ENCODE data around the gene TRAF3IP3. TPM values are rescaled to one million over a fixed set of nuclear protein-coding genes. Genes with fewer than 3 reads are reported as not detected.

Gene TRAF3IP3
- total and polyA plus RNA-seq, 2 of the 13 experiments (the other 11 are each of a cell fraction or from before 2014, with no cell fraction given) = not detected

DNA sequence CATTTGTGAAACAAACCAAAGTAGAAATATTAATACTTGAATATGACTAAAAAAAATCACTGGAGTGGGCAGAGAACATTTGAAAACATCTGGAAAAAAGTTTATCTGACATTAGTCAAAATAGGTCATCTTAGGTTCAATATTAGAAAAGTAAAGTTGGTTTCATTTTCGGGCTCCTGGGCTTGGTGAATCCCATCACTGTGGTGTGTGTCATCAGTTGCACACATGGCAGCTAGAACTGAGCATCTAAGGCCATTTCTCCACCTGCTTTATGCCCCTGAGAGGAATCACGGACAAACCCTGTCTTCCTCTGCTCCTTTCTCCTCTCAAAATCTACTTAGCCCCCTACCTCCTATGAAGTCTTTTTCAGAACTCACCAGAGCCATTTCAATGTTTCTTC is 45.8 kb upstream of the TRAF3IP3 start:
- in situ Hi-C loops (cut with HindIII; ENCODE audit: extremely low pct_ligation_motif_present, low pct_unique_long_range_greater_than_20kb) (loop anchor here (25.0 kb wide), 1 partner anchor 598 kb away; no protein-coding TSS in a partner anchor), intact Hi-C loops (cut with micrococcal nuclease; ENCODE audit: unreplicated experiment) (no loop called here)
- FAIRE-seq = no peak
- Histone ChIP-seq H4K20me1 (ENCODE audit: insufficient read depth, low read length) (no peaks in the 10 kb centered on the region), H3K36me3 (replicated peaks in 1 of 2; ENCODE audit: control insufficient read depth in 1 of 2, insufficient read depth in 2 of 2, low read length in 2 of 2) (no peaks in the 10 kb centered on the region), H3K27me3 (ENCODE audit: control insufficient read depth in 1 of 2, insufficient read depth in 2 of 2, low read length in 2 of 2) (no peaks in the 10 kb centered on the region), H3K4me3 (replicated peaks in 1 of 3; ENCODE audit: insufficient read depth in 1 of 3, low read depth in 2 of 3, low read length in 3 of 3) (no peak overlapping the region), H3K9ac (ENCODE audit: insufficient read depth, low read depth, low read length) (no peak overlapping the region), H3K4me2 (ENCODE audit: low read depth, low read length) (no peak overlapping the region), H3K79me2 (ENCODE audit: insufficient read depth, low read length) (no peaks in the 10 kb centered on the region), H3K27ac (ENCODE audit: extremely low read length, insufficient read depth, low read length) (no peak overlapping the region), H3K4me1 (ENCODE audit: insufficient read depth, low read length) (no peaks in the 10 kb centered on the region), H2AFZ (ENCODE audit: low read length) (no peak overlapping the region), H3K9me3 (ENCODE audit: low read length) (no peaks in the 10 kb centered on the region)
- ChIA-PET POLR2A (no interaction called here), CTCF (ENCODE audit: low intra/inter-chr PET ratio, low total read pairs) (no interaction called here)
- no TSS peak for BruUV-seq (replicated peaks)
- TF ChIP-seq TBX2 (CRISPR knock-in tag; IDR thresholded peaks at IDR 0.05; ENCODE audit: borderline replicate concordance) (no peak), NFYB (CRISPR knock-in tag; IDR thresholded peaks at IDR 0.05) (no peak), ZBTB2 (CRISPR knock-in tag; IDR thresholded peaks at IDR 0.05; ENCODE audit: low read depth) (no peak), SNAPC5 (CRISPR knock-in tag; IDR thresholded peaks at IDR 0.05; ENCODE audit: borderline replicate concordance) (no peak)
- DNase-seq (ENCODE audit: low spot score) = no peak
- ATAC-seq = no peak
- 0% methylated on average over 2 of the region's 2 CpGs for WGBS (ENCODE audit: low lambda C conversion rate)

DNA sequence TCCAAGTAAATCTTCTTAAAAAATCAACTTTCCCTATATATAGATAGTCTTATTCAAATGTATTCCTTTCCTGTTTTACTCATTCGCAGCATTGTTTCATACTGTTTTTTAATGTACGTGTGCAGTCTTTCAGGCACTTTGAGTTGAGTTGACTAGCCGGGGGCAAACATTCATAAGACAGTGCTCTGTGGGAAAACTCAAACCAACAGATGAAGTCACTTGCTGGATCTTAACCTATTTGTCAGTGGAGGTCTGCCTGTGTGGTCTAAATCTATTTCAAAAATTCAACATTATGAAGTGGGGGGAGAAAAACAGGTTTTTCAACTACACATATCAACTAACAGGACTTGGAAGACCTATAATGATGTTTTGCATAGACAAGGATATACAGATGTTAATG is 45.0 kb upstream of the TRAF3IP3 start:
- intact Hi-C loops (cut with micrococcal nuclease; ENCODE audit: unreplicated experiment) (no loop called here), in situ Hi-C loops (cut with HindIII; ENCODE audit: extremely low pct_ligation_motif_present, low pct_unique_long_range_greater_than_20kb) (loop anchor here (25.0 kb wide), 1 partner anchor 599 kb away; no protein-coding TSS in a partner anchor)
- Histone ChIP-seq H3K27me3 (ENCODE audit: control insufficient read depth in 1 of 2, insufficient read depth in 2 of 2, low read length in 2 of 2) (no peaks in the 10 kb centered on the region), H3K4me2 (ENCODE audit: low read depth, low read length) (no peak overlapping the region), H4K20me1 (ENCODE audit: insufficient read depth, low read length) (no peaks in the 10 kb centered on the region), H3K9ac (ENCODE audit: insufficient read depth, low read depth, low read length) (no peak overlapping the region), H3K9me3 (ENCODE audit: low read length) (no peaks in the 10 kb centered on the region), H3K79me2 (ENCODE audit: insufficient read depth, low read length) (no peaks in the 10 kb centered on the region), H3K4me3 (replicated peaks in 1 of 3; ENCODE audit: insufficient read depth in 1 of 3, low read depth in 2 of 3, low read length in 3 of 3) (no peak overlapping the region), H2AFZ (ENCODE audit: low read length) (no peak overlapping the region), H3K36me3 (replicated peaks in 1 of 2; ENCODE audit: control insufficient read depth in 1 of 2, insufficient read depth in 2 of 2, low read length in 2 of 2) (no peaks in the 10 kb centered on the region), H3K27ac (ENCODE audit: extremely low read length, insufficient read depth, low read length) (no peak overlapping the region), H3K4me1 (ENCODE audit: insufficient read depth, low read length) (no peaks in the 10 kb centered on the region)
- CTCF ChIA-PET (ENCODE audit: low intra/inter-chr PET ratio, low total read pairs) = no interaction called here
- ATAC-seq (no peak), DNase-seq (ENCODE audit: low spot score) (no peak), FAIRE-seq (no peak)
- BruUV-seq (replicated peaks) = no TSS peak
- WGBS (ENCODE audit: low lambda C conversion rate) = 18% methylated on average over 3 of the region's 3 CpGs
- POLR2A ChIA-PET = no interaction called here
- TF ChIP-seq, protein P1, sequence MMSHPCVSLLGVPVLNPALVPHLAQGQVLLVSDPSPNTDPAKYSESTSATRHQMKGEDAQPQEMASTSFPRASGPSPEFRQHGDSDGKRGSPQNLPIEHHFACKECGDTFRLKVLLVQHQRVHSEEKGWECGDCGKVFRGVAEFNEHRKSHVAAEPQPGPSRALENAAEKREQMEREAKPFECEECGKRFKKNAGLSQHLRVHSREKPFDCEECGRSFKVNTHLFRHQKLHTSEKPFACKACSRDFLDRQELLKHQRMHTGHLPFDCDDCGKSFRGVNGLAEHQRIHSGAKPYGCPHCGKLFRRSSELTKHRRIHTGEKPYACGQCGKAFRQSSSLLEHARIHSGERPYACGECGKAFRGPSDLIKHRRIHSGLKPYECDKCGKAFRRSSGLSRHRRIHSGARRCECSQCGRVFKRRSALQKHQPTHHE (CRISPR knock-in tag; IDR thresholded peaks at IDR 0.05; ENCODE audit: borderline replicate concordance) = no peak
- TF ChIP-seq ETV5 (CRISPR knock-in tag; IDR thresholded peaks at IDR 0.05; ENCODE audit: borderline replicate concordance) (no peak), MZF1 (CRISPR knock-in tag; IDR thresholded peaks at IDR 0.05; ENCODE audit: borderline replicate concordance) (no peak), NR0B2 (CRISPR knock-in tag; IDR thresholded peaks at IDR 0.05) (no peak), SOX6 (IDR thresholded peaks at IDR 0.05) (no peak), SOX6 (CRISPR knock-in tag; IDR thresholded peaks at IDR 0.05) (no peak), ZIK1 (CRISPR knock-in tag; IDR thresholded peaks at IDR 0.05; ENCODE audit: borderline replicate concordance, low read depth) (no peak)
- TF ChIP-seq, protein P2, sequence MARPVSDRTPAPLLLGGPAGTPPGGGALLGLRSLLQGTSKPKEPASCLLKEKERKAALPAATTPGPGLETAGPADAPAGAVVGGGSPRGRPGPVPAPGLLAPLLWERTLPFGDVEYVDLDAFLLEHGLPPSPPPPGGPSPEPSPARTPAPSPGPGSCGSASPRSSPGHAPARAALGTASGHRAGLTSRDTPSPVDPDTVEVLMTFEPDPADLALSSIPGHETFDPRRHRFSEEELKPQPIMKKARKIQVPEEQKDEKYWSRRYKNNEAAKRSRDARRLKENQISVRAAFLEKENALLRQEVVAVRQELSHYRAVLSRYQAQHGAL (CRISPR knock-in tag; IDR thresholded peaks at IDR 0.05; ENCODE audit: not compliant biosample characterization) = no peak
- TF ChIP-seq, protein P3, sequence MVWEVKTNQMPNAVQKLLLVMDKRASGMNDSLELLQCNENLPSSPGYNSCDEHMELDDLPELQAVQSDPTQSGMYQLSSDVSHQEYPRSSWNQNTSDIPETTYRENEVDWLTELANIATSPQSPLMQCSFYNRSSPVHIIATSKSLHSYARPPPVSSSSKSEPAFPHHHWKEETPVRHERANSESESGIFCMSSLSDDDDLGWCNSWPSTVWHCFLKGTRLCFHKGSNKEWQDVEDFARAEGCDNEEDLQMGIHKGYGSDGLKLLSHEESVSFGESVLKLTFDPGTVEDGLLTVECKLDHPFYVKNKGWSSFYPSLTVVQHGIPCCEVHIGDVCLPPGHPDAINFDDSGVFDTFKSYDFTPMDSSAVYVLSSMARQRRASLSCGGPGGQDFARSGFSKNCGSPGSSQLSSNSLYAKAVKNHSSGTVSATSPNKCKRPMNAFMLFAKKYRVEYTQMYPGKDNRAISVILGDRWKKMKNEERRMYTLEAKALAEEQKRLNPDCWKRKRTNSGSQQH (CRISPR knock-in tag; IDR thresholded peaks at IDR 0.05; ENCODE audit: low read depth) = no peak

All from HepG2 (cell line).